Measurements from ENCODE around the gene CPXM2. TPM values are rescaled to one million over a fixed set of nuclear protein-coding genes. Genes with fewer than 3 reads are reported as not detected.

The CPXM2 gene
- polyA plus RNA-seq, 3 donors from 2014 or later = not detected

DNA sequence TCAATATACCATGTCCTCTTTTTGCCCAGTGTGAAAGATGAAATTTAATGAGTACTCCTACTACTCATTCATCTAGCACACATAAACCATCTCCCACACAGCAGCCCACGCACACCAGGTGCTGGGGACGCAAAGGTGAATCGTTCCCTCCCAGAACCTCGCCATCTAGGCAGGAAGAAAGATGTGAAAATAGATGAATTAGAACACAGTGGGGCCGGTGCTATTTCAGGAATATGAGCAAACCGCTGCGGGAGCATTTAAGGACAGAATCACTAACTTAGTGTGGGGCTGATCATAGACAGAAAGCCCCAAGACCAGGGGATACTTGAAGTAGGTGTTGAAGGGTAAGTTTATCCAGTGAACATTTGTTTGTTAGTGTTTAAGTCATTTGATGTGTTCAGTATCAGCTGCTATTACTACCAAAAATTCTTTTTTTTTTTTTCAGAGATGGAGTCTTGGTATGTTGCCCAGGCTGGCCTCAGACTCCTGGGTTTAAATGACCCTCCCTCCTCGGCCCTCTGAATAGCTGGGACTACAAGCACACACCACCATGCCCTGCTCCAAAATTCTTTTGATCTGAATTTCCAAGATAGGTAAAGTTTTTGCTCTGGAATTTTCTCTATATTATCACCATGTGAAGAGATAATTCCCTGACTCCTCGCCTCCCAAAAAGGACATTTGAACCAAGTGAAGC, 48.8 kb downstream of the CPXM2 start:
- Mint-ChIP-seq H3K27me3 (ENCODE audit: low read depth in 3 of 3) (peaks cover 8 to 15% (median 9%) of the 10 kb centered on the region in 3 donors), H3K4me3 (no peak overlapping the region), H3K36me3 (no peaks in the 10 kb centered on the region)

GRCh38 chr10:123841560-123841959, 50.0 kb downstream of the CPXM2 start:
- Mint-ChIP-seq H3K27me3 (ENCODE audit: low read depth in 3 of 3) (peaks cover 6 to 15% (median 11%) of the 10 kb centered on the region in 3 donors), H3K36me3 (no peaks in the 10 kb centered on the region), H3K9me3 (no peaks in the 10 kb centered on the region), H3K4me3 (no peak overlapping the region), H3K27ac (no peak overlapping the region), H3K4me1 (no peaks in the 10 kb centered on the region)
- DNase-seq = no peak

More for the DNA sequence above, 48.8 kb downstream of the CPXM2 start:
- Mint-ChIP-seq H3K4me1 (no peaks in the 10 kb centered on the region), H3K27ac (no peak overlapping the region), H3K9me3 (no peaks in the 10 kb centered on the region)
- no peak for DNase-seq

DNA sequence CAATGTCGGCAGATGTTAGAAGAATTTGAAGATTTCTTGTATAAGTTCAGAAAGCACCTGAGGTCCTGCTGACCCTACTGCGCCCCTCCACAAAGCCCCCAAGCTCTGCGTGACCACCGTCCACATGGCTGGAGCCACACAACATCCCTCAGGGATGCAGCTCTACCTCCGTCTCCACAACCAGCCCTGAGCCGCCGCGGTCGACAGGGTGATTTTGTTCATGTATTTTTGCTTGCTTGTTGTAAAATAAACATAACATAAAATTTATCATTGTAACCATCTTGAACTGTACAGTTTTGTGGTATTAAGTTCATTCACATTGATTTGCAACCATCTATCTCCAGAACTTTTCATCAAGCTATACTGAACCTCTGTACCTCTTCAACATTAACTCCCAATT, 50.5 kb downstream of the CPXM2 start:
- no peak overlapping the region for H3K27ac Mint-ChIP-seq
- no peak for DNase-seq
- H3K4me1 Mint-ChIP-seq = no peaks in the 10 kb centered on the region
- H3K4me3 Mint-ChIP-seq = no peak overlapping the region
- no peaks in the 10 kb centered on the region for H3K36me3 Mint-ChIP-seq
- no peaks in the 10 kb centered on the region for H3K9me3 Mint-ChIP-seq
- H3K27me3 Mint-ChIP-seq (ENCODE audit: low read depth in 3 of 3) = peaks cover 3 to 14% (median 12%) of the 10 kb centered on the region in 3 donors

GRCh38 chr10:123840714-123841113, 50.9 kb downstream of the CPXM2 start:
- Mint-ChIP-seq H3K27ac (no peak overlapping the region), H3K4me3 (no peak overlapping the region), H3K36me3 (no peaks in the 10 kb centered on the region), H3K4me1 (no peaks in the 10 kb centered on the region), H3K27me3 (ENCODE audit: low read depth in 3 of 3) (peaks cover 2 to 15% (median 11%) of the 10 kb centered on the region in 3 donors), H3K9me3 (no peaks in the 10 kb centered on the region)
- no peak for DNase-seq

DNA sequence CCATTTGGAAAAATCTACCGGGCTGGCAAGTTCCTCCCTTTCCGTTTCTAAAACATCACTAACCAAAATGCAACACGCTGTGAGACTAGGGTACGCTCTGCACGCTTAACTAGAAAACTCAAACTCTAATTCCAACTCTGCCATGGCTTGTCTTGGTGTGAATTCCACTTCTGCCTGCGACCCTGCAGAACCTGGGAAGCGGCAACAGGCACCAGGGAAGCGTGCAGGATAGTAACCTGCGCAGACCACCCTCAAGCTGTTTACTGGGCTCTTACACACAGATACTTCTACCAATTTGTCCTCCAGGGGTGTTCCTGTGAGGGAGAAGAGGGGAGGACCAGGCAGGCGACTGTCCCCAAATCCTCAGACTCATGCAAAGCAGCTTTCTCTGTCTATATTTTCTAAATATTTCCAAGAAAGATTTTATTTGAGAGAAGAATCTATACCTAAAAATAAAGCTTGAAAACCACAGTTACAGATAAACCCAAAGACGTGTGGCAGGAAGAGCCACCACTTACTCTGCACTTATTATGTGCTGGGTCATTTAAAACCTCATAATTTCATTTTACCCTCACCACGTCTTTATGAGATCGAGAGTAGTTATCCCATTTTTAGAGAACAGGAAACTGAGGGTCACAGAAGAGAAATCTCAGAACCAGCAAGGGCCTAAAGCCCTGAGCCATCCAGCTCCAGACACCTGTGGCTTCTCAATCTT, 52.9 kb downstream of the CPXM2 start:
- no peaks in the 10 kb centered on the region for H3K9me3 Mint-ChIP-seq
- H3K4me3 Mint-ChIP-seq = no peak overlapping the region
- H3K4me1 Mint-ChIP-seq = no peaks in the 10 kb centered on the region
- H3K36me3 Mint-ChIP-seq = no peaks in the 10 kb centered on the region
- H3K27me3 Mint-ChIP-seq (ENCODE audit: low read depth in 3 of 3) = peaks cover 0 to 15% (median 9%) of the 10 kb centered on the region in 3 donors
- no peak for DNase-seq
- H3K27ac Mint-ChIP-seq = no peak overlapping the region

GRCh38 chr10:123837756-123838155, 53.9 kb downstream of the CPXM2 start:
- Mint-ChIP-seq H3K36me3 (no peaks in the 10 kb centered on the region), H3K9me3 (no peaks in the 10 kb centered on the region), H3K4me3 (no peak overlapping the region), H3K27ac (no peak overlapping the region), H3K4me1 (no peaks in the 10 kb centered on the region), H3K27me3 (ENCODE audit: low read depth in 3 of 3) (peaks cover 2 to 15% (median 9%) of the 10 kb centered on the region in 3 donors)
- DNase-seq = no peak

DNA sequence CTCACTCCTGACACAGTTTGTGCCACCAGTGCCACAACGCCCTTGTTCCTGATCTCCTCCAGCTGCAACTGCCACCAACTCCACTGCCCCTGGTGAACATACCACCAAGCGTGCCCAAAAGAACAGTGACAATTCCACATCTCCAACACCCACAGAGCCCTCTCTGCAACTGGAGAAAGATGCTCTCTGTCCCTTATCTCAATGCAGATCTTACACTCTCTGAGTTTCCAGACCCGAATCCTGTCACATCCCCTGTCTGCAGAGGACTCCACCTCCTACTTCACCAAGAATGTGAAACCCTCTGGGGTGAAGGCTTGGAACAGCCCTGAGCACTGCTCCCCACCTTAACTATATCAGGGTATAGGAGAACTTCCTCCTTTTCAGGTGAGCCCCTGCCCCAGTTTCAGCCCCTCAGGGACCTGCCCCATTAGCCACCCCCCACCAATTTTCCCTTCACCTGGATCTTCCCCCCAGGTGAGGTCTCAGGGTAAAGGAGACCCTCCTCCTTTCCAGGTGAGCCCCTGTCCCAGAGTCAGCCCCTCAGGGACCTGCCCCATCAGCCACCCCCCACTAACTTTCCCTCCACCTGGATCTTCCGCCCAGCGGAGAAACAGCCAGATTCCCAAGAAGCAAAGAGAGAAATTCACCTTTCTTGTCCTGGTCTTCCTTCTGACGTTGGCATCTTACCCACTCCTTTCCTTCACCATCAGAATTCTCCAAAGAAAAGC, 55.0 kb downstream of the CPXM2 start:
- Mint-ChIP-seq H3K27ac (no peak overlapping the region), H3K4me3 (no peak overlapping the region), H3K9me3 (no peaks in the 10 kb centered on the region), H3K27me3 (ENCODE audit: low read depth in 3 of 3) (peaks cover 2 to 13% (median 4%) of the 10 kb centered on the region in 3 donors), H3K36me3 (no peaks in the 10 kb centered on the region), H3K4me1 (peaks cover 0 to under 1% of the 10 kb centered on the region in 2 donors)
- DNase-seq = no peak

GRCh38 chr10:123835575-123835974, 56.0 kb downstream of the CPXM2 start:
- H3K9me3 Mint-ChIP-seq = no peaks in the 10 kb centered on the region
- DNase-seq = no peak
- peaks cover 0 to 3% of the 10 kb centered on the region in 2 donors for H3K4me1 Mint-ChIP-seq
- H3K27ac Mint-ChIP-seq = no peak overlapping the region
- no peak overlapping the region for H3K4me3 Mint-ChIP-seq
- no peaks in the 10 kb centered on the region for H3K36me3 Mint-ChIP-seq
- H3K27me3 Mint-ChIP-seq (ENCODE audit: low read depth in 3 of 3) = peaks cover 2 to 15% (median 4%) of the 10 kb centered on the region in 3 donors

DNA sequence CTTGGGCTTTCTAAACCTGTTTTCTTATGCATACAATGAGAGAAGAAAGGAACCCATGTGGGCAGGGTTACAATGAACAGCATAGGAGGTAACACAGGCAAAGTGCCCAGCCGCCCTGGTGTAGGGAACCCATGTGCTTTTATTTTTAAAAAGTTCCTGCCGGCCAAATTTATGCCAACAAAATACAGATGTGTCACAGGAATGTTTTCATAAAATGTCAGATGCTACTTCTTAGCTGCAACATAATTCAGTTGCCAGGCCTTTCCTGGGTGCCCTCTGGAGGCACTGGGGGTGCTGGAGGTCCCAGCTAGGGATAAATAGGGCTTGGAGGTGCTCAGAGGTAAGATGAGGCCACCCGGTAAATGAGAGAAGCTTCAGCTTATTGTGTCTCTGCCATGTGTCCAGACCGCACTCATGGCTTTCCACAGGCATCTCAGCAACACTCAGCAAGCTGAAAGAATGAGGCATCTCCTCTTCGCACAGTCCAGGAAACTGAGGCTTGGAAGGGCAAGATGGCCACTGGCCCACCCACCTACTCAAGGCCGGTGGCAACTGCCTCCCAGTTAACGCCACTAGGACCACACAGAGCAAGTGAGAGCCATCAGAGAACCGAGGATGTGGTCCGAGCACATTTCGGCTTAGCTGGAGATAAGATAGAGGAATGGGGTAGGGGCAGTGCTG, 58.3 kb downstream of the CPXM2 start:
- peaks cover 3 to 18% (median 5%) of the 10 kb centered on the region in 3 donors for H3K27me3 Mint-ChIP-seq (ENCODE audit: low read depth in 3 of 3)
- H3K4me1 Mint-ChIP-seq = peaks cover 0 to 3% of the 10 kb centered on the region in 2 donors
- no peak for DNase-seq
- H3K27ac Mint-ChIP-seq = no peak overlapping the region
- no peak overlapping the region for H3K4me3 Mint-ChIP-seq
- no peaks in the 10 kb centered on the region for H3K36me3 Mint-ChIP-seq
- H3K9me3 Mint-ChIP-seq = no peaks in the 10 kb centered on the region

DNA sequence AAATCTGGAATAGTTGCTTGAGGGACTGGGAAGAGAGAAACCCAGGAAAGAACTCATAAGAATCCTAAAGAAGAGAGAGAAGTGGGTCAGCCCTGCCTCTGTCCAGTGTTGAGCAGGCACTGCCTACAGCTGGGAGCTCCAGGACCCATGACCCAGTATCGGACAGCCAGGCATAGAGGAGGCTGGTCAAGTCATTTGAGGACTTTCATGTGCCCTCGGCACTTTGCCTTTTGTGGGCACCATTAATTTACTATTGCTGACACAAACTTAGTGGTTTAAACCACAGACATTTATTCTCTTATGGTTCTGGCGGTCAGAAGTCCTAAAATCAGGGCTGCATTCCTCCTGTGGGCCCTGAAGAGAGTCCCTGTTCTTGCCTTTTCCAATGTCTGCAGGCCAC, 60.3 kb downstream of the CPXM2 start:
- Mint-ChIP-seq H3K27ac (no peak overlapping the region), H3K4me3 (no peak overlapping the region), H3K27me3 (ENCODE audit: low read depth in 3 of 3) (peaks cover 5 to 12% (median 5%) of the 10 kb centered on the region in 3 donors), H3K36me3 (no peaks in the 10 kb centered on the region), H3K9me3 (peaks cover 0 to 2% (median 0%) of the 10 kb centered on the region in 6 donors), H3K4me1 (peaks cover 0 to 3% of the 10 kb centered on the region in 2 donors)
- no peak for DNase-seq

DNA sequence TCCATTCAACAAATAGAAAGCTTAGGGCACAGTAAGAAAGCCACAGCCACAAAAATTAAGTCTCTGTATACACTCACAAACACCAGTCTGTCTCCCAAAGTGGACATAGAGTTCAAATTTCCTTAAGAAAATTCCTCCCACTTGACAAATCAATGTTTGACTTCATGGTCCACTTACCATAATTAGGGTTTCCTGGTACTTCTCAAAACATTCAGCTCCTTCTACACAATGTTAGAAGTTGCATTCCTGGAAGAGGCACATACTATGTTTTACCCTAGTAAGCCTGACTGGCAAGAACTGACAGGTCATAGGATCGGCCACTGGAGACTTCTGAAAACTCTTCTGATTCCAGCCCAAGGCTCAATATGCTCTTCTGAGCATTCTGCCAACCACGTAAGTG, 70.5 kb downstream of the CPXM2 start:
- DNase-seq = no peak
- peaks cover 3 to 5% (median 5%) of the 10 kb centered on the region in 3 donors for H3K27me3 Mint-ChIP-seq (ENCODE audit: low read depth in 3 of 3)
- H3K4me1 Mint-ChIP-seq = no peaks in the 10 kb centered on the region
- no peak overlapping the region for H3K4me3 Mint-ChIP-seq
- H3K36me3 Mint-ChIP-seq = peaks cover 0 to 3% (median 3%) of the 10 kb centered on the region in 3 donors
- H3K9me3 Mint-ChIP-seq = peaks cover 0 to 4% (median 0%) of the 10 kb centered on the region in 6 donors
- no peak overlapping the region for H3K27ac Mint-ChIP-seq

- H3K9me3 Mint-ChIP-seq = peaks cover 0 to 2% (median 0%) of the 10 kb centered on the region in 6 donors
- no peak for DNase-seq
- peaks cover 3 to 8% (median 7%) of the 10 kb centered on the region in 3 donors for H3K27me3 Mint-ChIP-seq (ENCODE audit: low read depth in 3 of 3)
- no peak overlapping the region for H3K27ac Mint-ChIP-seq
- no peak overlapping the region for H3K4me3 Mint-ChIP-seq
- no peaks in the 10 kb centered on the region for H3K36me3 Mint-ChIP-seq
- no peaks in the 10 kb centered on the region for H3K4me1 Mint-ChIP-seq
These were observed 82.0 kb downstream of the CPXM2 start for GRCh38 chr10:123809632-123810031.

DNA sequence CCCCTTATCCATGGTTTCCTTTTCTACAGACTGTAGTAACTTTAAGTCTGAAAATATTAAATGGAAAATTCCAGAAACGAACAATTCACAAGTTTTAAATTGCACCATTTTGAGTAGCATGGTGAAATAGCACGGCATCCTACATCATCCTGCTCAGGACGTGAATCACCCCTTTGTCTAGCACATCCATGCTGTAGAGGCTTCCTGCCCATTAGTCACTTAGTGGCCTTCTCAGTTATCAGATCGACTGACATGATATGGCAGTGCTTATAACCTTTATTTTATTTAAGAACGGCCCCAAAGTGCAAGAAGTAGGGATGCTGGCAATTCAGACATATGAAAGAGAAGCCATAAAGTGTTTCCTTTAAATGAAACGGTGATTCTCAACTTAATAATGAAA, 82.7 kb downstream of the CPXM2 start:
- Mint-ChIP-seq H3K27ac (no peak overlapping the region), H3K9me3 (peaks cover 0 to 2% (median 0%) of the 10 kb centered on the region in 6 donors), H3K4me3 (no peak overlapping the region), H3K4me1 (no peaks in the 10 kb centered on the region), H3K27me3 (ENCODE audit: low read depth in 3 of 3) (peaks cover 3 to 10% (median 9%) of the 10 kb centered on the region in 3 donors), H3K36me3 (no peaks in the 10 kb centered on the region)
- no peak for DNase-seq
